Thyroid gland (tissue), 4 donors: ENCODE results near the gene NEMP1.

Source experiments
- POLR2A ChIP-seq, 2 donors: fragments of 450-650 bp; IDR thresholded peaks; one replicate each; pipeline ENCODE4 v1.6.1; 2017; ENCODE audit warnings: antibody characterized with exemption in 2 of 2, mild to moderate bottlenecking in 2 of 2, moderate library complexity in 1 of 2
- TF ChIP-seq, protein P1 (sequence below), 6 experiments: fragments of 200-600 bp in 3 of 6; fragments of 450-650 bp in 3 of 6; sonication (generic) in 3 of 6; IDR thresholded peaks; one replicate each; pipeline ENCODE4 v1.5.1; 2016 to 2019; ENCODE audit warnings: antibody characterized with exemption in 6 of 6, mild to moderate bottlenecking in 2 of 6, inconsistent platforms in 1 of 6, moderate library complexity in 1 of 6

- TF ChIP-seq, protein P1, sequence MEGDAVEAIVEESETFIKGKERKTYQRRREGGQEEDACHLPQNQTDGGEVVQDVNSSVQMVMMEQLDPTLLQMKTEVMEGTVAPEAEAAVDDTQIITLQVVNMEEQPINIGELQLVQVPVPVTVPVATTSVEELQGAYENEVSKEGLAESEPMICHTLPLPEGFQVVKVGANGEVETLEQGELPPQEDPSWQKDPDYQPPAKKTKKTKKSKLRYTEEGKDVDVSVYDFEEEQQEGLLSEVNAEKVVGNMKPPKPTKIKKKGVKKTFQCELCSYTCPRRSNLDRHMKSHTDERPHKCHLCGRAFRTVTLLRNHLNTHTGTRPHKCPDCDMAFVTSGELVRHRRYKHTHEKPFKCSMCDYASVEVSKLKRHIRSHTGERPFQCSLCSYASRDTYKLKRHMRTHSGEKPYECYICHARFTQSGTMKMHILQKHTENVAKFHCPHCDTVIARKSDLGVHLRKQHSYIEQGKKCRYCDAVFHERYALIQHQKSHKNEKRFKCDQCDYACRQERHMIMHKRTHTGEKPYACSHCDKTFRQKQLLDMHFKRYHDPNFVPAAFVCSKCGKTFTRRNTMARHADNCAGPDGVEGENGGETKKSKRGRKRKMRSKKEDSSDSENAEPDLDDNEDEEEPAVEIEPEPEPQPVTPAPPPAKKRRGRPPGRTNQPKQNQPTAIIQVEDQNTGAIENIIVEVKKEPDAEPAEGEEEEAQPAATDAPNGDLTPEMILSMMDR (IDR thresholded peaks at IDR 0.05), result no peak
- TF ChIP-seq POLR2A (IDR thresholded peaks at IDR 0.05), result no peak
These were observed 7.5 kb upstream of the NEMP1 start for GRCh38 chr12:57085999-57086492.
